Endothelial cell of umbilical vein (primary cell): Measurements from ENCODE around the gene MYO1F. TPM values are rescaled to one million over a fixed set of nuclear protein-coding genes. Genes with fewer than 3 reads are reported as not detected.

ENCODE experiments used
- BruUV-seq: library from RNA; stranded (reverse); fragments of 400-500 nt; replicated peaks from 2 replicates; lab custom pipeline; 2021; lab: Mats Ljungman, UMichigan
- CTCF ChIA-PET: fragments of 300-600, 350-600 bp; sonication (Branson Sonifier 250); formaldehyde crosslinking; loops from one replicate; lab custom pipeline; 2021; ENCODE audit warnings: antibody characterized with exemption, inconsistent platforms; lab: Charles Lee
- POLR2A ChIA-PET: fragments of 300-600, 350-600 bp; sonication (Branson Sonifier 250); formaldehyde crosslinking; loops from one replicate; lab custom pipeline; 2021; ENCODE audit warnings: antibody characterized with exemption, inconsistent platforms; lab: Charles Lee
- DNase-seq: peaks from one replicate; pipeline ENCODE4 v3.0.0-alpha.2; 2011; ENCODE audit warnings: low read depth, low spot score
- FAIRE-seq: peaks from 2 replicates; lab custom pipeline; 2011; peaks lifted over from hg19 to GRCh38; lab: Jason Lieb, UNC
- H2AFZ ChIP-seq: 2 replicates; pipeline ENCODE4 v1.6.0; 2012; ENCODE audit warnings: low read depth, low read length, control low read depth, inconsistent platforms
- H3K27ac ChIP-seq: 2 replicates; pipeline ENCODE4 v1.5.1; 2011; ENCODE audit warnings: low read depth, mild to moderate bottlenecking, control low read depth, low read length, moderate library complexity; ENCODE audit not compliant: insufficient read depth
- H3K27me3 ChIP-seq, 2 experiments: 2 replicates each; pipeline versions ENCODE4 v1.6.0 to v1.6.1; 2011; ENCODE audit warnings: low read length in 2 of 2, mixed read lengths in 1 of 2; ENCODE audit not compliant: control insufficient read depth in 2 of 2, insufficient read depth in 2 of 2
- H3K36me3 ChIP-seq, 2 experiments: 2 replicates in 1 of 2; 3 replicates in 1 of 2; pipeline ENCODE4 v1.5.1; 2011; ENCODE audit warnings: low read length in 2 of 2, mild to moderate bottlenecking in 1 of 2, moderate library complexity in 1 of 2; ENCODE audit not compliant: control insufficient read depth in 2 of 2, insufficient read depth in 2 of 2; ENCODE audit errors: extremely low read depth in 1 of 2
- H3K4me1 ChIP-seq: 3 replicates; pipeline ENCODE4 v1.5.1; 2011; ENCODE audit warnings: mild to moderate bottlenecking, low read length; ENCODE audit not compliant: control insufficient read depth, insufficient read depth; ENCODE audit errors: extremely low read depth
- H3K4me2 ChIP-seq: 2 replicates; pipeline ENCODE4 v1.6.1; 2011; ENCODE audit warnings: low read length, control low read depth, mixed read lengths; ENCODE audit not compliant: insufficient read depth
- H3K4me3 ChIP-seq, 3 experiments: fragments of 200-600 bp in 1 of 3; sonication (generic), shearing (Covaris generic) in 1 of 3; replicated peaks in 1 of 3; 2 replicates each; pipeline ENCODE4 v1.5.1; 2011 to 2016; ENCODE audit warnings: control low read depth in 3 of 3, low read length in 3 of 3, mild to moderate bottlenecking in 2 of 3, inconsistent platforms in 1 of 3, low read depth in 1 of 3, moderate library complexity in 1 of 3; ENCODE audit not compliant: insufficient read depth in 1 of 3
- H3K79me2 ChIP-seq: 2 replicates; pipeline ENCODE4 v1.6.0; 2012; ENCODE audit warnings: low read length, inconsistent platforms; ENCODE audit not compliant: control insufficient read depth, insufficient read depth
- H3K9ac ChIP-seq: replicated peaks from 2 replicates; pipeline ENCODE3; 2011; ENCODE audit warnings: low read length, control low read depth; ENCODE audit not compliant: insufficient read depth; ENCODE audit errors: extremely low read depth
- H3K9me1 ChIP-seq: replicated peaks from 3 replicates; pipeline ENCODE4 v1.6.0; 2011; ENCODE audit warnings: mild to moderate bottlenecking, low read length; ENCODE audit not compliant: control insufficient read depth, insufficient read depth; ENCODE audit errors: extremely low read depth
- H3K9me3 ChIP-seq: replicated peaks from 2 replicates; pipeline ENCODE4 v1.5.1; 2012; ENCODE audit warnings: low read length, inconsistent platforms; ENCODE audit not compliant: control insufficient read depth, insufficient read depth
- H4K20me1 ChIP-seq: replicated peaks from 2 replicates; pipeline ENCODE3; 2011; ENCODE audit warnings: mild to moderate bottlenecking, low read length; ENCODE audit not compliant: control insufficient read depth, insufficient read depth; ENCODE audit errors: extremely low read depth
- EZH2 ChIP-seq: IDR thresholded peaks from 2 replicates; pipeline ENCODE4 v1.6.1; 2012; ENCODE audit warnings: borderline replicate concordance, low read depth, mild to moderate bottlenecking, moderate library complexity, low read length, inconsistent platforms; ENCODE audit not compliant: severe bottlenecking
- FOS ChIP-seq: IDR thresholded peaks from 2 replicates; pipeline ENCODE4 v1.6.1; 2011; ENCODE audit warnings: mild to moderate bottlenecking, low read length, moderate library complexity, borderline replicate concordance; ENCODE audit not compliant: insufficient read depth
- GATA2 ChIP-seq: IDR thresholded peaks from 2 replicates; pipeline ENCODE4 v1.7.0; 2011; ENCODE audit warnings: low read depth, mild to moderate bottlenecking, moderate library complexity, mixed read lengths, low read length; ENCODE audit not compliant: insufficient read length, insufficient read depth
- JUN ChIP-seq: IDR thresholded peaks from 2 replicates; pipeline ENCODE4 v1.6.1; 2011; ENCODE audit warnings: borderline replicate concordance, low read depth; ENCODE audit not compliant: insufficient read length, insufficient read depth
- MYC ChIP-seq: IDR thresholded peaks from one replicate; pipeline ENCODE4 v1.6.1; 2011; ENCODE audit warnings: mild to moderate bottlenecking, low read depth, low read length
- POLR2A ChIP-seq: IDR thresholded peaks from 2 replicates; pipeline ENCODE4 v1.6.1; 2012; ENCODE audit warnings: low read depth, mild to moderate bottlenecking, control low read depth, low read length
- POLR2AphosphoS5 ChIP-seq: IDR thresholded peaks from 2 replicates; pipeline ENCODE4 v1.6.1; 2012; ENCODE audit warnings: low read depth, mild to moderate bottlenecking, control low read depth, low read length, moderate library complexity; ENCODE audit not compliant: insufficient read depth
- dilution Hi-C: fragments of 300-500 bp; cut with MboI; formaldehyde crosslinking; loops from one replicate; pipeline ENCODE4 v1.15.0; 2019; ENCODE audit warnings: low sequenced_read_pairs; ENCODE audit not compliant: extremely low pct_ligation_motif_present
- intact Hi-C: fragments of 100-400 bp; cut with micrococcal nuclease; formaldehyde crosslinking; loops from one replicate; pipeline ENCODE4 v1.10.0; 2022
- polyA plus RNA-seq, 4 experiments: library from polyadenylated mRNA; depleted of rRNA in 3 of 4; stranded (reverse) in 3 of 4; unstranded in 1 of 4; fragments of >200 nt; gene quantifications; 2 replicates each; pipeline versions ENCODE4 v1.2.1 to v1.2.3, GENCODE V29; 2011 to 2012; ENCODE audit warnings: missing spikeins in 1 of 4
- total RNA-seq: library from RNA; stranded (reverse); gene quantifications from 2 replicates; pipeline ENCODE4 v1.2.3, GENCODE V29; 2021
- TF ChIP-seq, protein P1 (sequence below): IDR thresholded peaks from 2 replicates; pipeline ENCODE4 v1.6.1; 2011; ENCODE audit not compliant: insufficient read depth, insufficient read length
- TF ChIP-seq, protein P2 (sequence below), 2 donors: IDR thresholded peaks; 1 replicate in 1 of 2; 2 replicates in 1 of 2; pipeline ENCODE4 v1.5.1; 2011; ENCODE audit warnings: low read length in 2 of 2, mild to moderate bottlenecking in 2 of 2, moderate library complexity in 2 of 2, control low read depth in 1 of 2, inconsistent platforms in 1 of 2, low read depth in 1 of 2; ENCODE audit not compliant: insufficient read depth in 1 of 2; ENCODE audit errors: extremely low read depth in 1 of 2

Gene MYO1F
- total and polyA plus RNA-seq, 2 donors (not counting 3 experiments of a cell fraction or from before 2014, with no cell fraction given): 0.22 to 0.39 TPM

DNA sequence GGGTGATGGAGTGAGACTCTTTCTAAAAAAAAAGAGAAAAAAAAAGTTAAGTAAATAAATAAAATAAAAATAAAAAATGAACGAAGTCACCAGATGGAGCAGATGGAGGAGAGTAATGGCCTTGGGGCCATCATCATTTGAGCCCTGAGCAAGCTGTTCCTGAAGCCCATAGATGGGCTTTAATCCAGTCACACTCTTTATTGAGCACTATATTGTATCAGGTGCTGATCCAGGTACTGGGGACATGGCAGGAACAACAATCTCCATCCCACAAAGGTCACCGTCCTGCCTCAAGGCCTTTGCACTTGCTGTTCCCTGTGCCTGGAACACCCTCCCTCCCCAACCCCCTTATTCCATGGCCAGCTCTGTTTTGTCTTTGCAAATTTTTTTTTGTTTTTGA lies 37.2 kb upstream of the MYO1F start:
- Histone ChIP-seq H3K4me2 (no peak overlapping the region), H3K79me2 (no peaks in the 10 kb centered on the region), H3K27me3 (no peaks in the 10 kb centered on the region), H2AFZ (no peak overlapping the region), H3K9me3 (no peaks in the 10 kb centered on the region), H3K9me1 (no peaks in the 10 kb centered on the region), H4K20me1 (no peaks in the 10 kb centered on the region), H3K36me3 (no peaks in the 10 kb centered on the region), H3K4me3 (no peak overlapping the region), H3K27ac (no peak overlapping the region), H3K9ac (no peak overlapping the region), H3K4me1 (peaks cover 6% of the 10 kb centered on the region)
- CTCF ChIA-PET: interaction anchor here (0.5 to 1.2 kb wide), 6 partner anchors 12 to 1269 kb away, joined by 3 to 7 read pairs (median 3); no protein-coding TSS in a partner anchor
- intact Hi-C loops: no loop called here
- TF ChIP-seq, protein P1, sequence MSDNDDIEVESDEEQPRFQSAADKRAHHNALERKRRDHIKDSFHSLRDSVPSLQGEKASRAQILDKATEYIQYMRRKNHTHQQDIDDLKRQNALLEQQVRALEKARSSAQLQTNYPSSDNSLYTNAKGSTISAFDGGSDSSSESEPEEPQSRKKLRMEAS: no peak
- TF ChIP-seq EZH2 (no peak), POLR2A (no peak), MYC (no peak), FOS (no peak), JUN (no peak), GATA2 (no peak), POLR2AphosphoS5 (no peak)
- TF ChIP-seq, protein P2, sequence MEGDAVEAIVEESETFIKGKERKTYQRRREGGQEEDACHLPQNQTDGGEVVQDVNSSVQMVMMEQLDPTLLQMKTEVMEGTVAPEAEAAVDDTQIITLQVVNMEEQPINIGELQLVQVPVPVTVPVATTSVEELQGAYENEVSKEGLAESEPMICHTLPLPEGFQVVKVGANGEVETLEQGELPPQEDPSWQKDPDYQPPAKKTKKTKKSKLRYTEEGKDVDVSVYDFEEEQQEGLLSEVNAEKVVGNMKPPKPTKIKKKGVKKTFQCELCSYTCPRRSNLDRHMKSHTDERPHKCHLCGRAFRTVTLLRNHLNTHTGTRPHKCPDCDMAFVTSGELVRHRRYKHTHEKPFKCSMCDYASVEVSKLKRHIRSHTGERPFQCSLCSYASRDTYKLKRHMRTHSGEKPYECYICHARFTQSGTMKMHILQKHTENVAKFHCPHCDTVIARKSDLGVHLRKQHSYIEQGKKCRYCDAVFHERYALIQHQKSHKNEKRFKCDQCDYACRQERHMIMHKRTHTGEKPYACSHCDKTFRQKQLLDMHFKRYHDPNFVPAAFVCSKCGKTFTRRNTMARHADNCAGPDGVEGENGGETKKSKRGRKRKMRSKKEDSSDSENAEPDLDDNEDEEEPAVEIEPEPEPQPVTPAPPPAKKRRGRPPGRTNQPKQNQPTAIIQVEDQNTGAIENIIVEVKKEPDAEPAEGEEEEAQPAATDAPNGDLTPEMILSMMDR (IDR thresholded peaks at IDR 0.05; ENCODE audit: extremely low read depth in 1 of 2, insufficient read depth in 1 of 2, low read depth in 1 of 2, low read length in 2 of 2): no peak
- POLR2A ChIA-PET: no interaction called here
- no TSS peak for BruUV-seq
- dilution Hi-C loops: no loop called here
- DNase-seq (no peak), FAIRE-seq (no peak)
